ENCODE measurements around the gene LRRC74B.
"Not testable (repeated sequence)": the region's sequence is repeated elsewhere in the genome, so short reads cannot be mapped to it uniquely, and the experiment has no call there.

The LRRC74B gene, protein sequence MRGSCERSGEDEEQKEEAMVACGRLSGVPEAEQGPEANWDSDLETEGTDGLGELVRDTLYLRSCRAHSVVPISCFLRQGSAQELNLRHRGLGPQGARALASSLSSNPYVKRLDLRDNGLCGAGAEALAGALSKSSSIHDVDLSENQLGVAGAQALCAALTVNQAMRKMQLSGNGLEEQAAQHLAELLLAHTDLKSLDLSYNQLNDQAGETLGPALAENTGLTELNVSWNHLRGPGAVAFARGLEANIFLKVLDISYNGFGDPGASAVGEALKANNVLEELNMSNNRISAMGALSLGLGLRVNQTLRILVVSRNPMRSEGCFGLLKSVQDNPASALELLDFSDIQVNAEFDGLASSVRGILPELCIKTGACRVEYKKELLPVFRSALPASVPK

DNA sequence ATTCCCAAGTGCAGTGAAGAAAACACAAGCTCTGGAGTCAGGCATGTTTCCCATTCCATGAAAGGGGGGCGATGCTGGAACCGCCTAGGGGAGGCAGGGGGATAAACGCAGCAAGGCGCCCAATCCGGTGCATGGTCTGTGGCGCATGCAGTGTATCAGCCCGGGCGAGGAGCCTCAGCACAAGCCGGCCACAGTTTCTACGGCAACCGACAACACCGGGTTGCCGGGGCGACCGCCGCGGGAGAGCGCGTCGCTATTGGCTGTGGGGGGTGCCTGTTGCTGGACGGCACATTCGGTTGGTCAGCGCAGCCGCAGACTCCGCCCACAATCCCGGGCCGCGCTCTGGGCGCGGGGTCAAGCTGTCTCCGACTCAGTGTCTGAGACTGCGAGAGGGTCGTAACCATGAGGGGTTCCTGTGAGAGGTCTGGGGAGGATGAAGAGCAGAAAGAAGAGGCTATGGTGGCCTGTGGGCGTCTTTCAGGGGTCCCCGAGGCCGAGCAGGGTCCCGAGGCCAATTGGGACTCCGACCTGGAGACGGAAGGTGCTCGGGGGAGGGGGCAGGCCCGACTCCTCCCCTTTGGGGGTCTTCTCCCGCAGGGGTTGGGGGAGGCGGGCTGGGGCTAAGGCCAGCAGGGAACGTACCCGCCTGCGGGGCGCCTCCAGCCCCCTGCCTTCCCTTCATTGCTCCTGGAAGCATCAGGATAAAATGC, at the start of gene LRRC74B:
Gene LRRC74B (plus strand): TSS at position 362 of the 710 bp plus-strand sequence. CDS start 41 bp downstream, at position 403.
- DNase-seq = no peak

GRCh38 chr22:20996031-20996410, 49.7 kb upstream of the LRRC74B start:
- no peak for DNase-seq

DNA sequence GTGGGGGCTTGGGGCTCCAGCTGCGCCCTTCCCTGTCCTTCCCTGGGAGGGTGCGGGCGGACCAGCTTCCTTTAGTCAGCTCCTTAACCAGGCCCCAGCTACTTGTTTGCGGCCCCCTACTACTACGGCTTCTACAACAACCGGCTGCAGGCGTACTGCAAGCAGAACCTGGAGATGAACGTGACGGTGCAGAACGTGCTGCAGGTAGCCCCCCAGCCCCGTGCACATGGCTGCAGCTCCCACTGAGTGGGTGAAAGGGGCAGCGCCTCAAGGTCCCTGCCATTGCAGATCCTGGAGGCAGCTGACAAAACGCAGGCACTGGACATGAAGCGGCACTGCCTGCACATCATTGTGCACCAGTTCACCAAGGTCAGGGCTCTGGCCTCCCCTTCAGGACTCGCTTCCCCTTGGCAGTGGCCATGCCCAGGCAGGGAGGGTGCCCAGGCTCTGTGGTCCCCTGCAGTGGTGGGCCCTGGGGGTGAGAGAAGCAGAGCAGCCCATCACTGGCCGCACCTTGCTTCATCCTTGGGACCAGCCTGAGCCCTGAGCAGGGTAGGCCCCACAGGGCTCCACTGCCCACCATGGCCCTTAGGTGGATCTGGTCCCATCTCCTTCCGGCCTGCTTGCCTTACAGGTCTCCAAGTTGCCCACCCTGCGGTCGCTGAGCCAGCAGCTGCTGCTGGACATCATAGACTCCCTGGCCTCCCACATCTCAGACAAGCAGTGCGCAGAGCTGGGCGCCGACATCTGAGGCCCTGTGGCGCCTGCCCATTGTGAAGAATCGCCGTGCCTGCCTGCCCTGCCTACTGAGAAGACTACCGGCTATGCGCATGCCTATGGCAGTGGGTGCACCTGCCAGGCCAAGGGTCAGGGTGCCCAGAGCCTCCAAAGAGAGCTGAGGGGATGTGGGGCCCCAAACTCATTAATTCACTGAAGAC, 48.9 kb upstream of the LRRC74B start:
- DNase-seq = no peak

DNA sequence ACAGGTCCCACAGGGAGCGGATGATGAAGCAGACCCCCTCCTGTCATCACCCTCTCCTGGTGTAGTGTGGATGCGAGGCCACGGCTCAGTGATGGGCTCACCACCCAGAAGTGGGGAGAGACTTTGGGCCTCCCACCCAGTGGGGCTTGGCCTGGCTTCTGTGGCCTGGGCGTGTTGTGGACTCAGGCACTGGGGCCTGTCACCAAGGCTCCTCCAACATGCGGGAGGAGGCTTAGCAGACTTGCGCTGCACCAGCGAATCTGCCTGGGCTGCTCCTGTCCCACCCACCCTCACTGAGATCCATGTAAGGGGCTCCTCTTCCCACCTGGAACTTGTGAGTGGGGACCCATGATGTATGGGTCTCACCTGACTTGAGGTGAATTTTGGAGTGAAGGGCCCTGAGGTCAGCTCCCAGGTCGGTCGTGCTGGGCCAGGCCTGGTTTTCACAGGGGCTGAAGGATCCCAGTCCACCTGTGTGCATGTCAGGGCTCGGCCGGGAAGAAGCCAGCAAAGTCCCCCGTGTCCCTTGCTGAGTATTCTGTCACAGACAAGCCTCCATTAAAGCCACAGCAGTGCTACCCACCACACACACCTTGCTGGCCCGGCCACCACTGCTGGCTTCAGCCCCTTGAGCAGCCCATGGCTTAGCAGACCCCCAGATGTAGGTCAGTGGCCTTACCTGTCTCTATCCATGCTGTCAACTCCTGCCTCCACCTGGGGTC, 48.0 kb upstream of the LRRC74B start:
- DNase-seq = no peak

- no peak for DNase-seq
These were observed 47.1 kb upstream of the LRRC74B start for GRCh38 chr22:20998411-20999336.

- DNase-seq = no peak
These were observed 46.2 kb upstream of the LRRC74B start for GRCh38 chr22:20999350-21000206.

DNA sequence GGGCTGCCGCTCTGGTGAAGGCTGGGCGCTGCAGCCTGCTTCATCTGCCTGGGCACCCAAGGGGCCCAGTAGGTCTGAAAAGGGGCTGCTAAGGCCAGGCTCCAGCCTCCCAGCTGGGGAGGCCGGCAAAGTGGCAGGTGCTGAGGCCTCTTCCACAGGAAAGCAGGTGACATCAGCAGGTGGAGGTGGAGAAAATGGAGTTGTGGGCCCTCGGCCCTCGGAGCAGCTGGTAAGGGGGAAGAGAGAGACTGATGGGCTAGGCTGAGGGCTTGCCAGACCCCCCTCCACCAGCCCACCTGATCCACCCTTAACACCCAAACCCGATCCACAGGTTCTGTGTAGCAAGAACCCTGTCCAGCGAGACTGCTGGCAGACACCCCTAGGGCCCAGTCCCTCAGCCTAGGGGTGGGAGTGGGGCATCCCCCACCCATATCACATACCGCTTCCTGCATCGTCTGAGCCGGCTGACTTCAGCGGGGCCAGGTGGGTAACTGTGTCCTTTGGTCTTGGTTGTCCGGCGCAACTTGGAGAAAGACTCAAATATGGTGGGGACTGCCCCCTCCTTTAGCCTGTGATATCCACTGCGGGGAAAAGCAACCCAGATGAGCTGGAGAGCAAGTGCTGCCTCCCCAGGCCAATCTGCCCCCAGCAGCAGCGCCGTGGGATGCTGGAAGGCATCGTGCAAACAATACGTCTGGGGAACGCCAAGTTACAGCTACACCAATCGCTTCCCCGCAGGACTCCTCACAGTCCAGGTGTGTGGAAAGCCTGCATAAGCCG, 45.3 kb upstream of the LRRC74B start:
- no peak for DNase-seq

GRCh38 chr22:21000987-21001600, 44.7 kb upstream of the LRRC74B start:
- peak in 1 of 2 experiments; percentile 2 for DNase-seq

- DNase-seq = peak; percentile 93 to 96
These were observed 44.0 kb upstream of the LRRC74B start, which contains the start of gene THAP7 for GRCh38 chr22:21001601-21002325. THAP7 (minus strand) TSS chr22:21002118; CDS start chr22:21001911, 207 bp downstream.

GRCh38 chr22:21003782-21004181, 42.0 kb upstream of the LRRC74B start:
- DNase-seq = no peak

- not testable (repeated sequence) for DNase-seq
These were observed 36.5 kb upstream of the LRRC74B start for GRCh38 chr22:21009208-21009607.

GRCh38 chr22:21009638-21010425, 35.9 kb upstream of the LRRC74B start:
- DNase-seq = peak; percentile 66 to 72

GRCh38 chr22:21010426-21011113, 35.2 kb upstream of the LRRC74B start:
- DNase-seq = no peak

DNA sequence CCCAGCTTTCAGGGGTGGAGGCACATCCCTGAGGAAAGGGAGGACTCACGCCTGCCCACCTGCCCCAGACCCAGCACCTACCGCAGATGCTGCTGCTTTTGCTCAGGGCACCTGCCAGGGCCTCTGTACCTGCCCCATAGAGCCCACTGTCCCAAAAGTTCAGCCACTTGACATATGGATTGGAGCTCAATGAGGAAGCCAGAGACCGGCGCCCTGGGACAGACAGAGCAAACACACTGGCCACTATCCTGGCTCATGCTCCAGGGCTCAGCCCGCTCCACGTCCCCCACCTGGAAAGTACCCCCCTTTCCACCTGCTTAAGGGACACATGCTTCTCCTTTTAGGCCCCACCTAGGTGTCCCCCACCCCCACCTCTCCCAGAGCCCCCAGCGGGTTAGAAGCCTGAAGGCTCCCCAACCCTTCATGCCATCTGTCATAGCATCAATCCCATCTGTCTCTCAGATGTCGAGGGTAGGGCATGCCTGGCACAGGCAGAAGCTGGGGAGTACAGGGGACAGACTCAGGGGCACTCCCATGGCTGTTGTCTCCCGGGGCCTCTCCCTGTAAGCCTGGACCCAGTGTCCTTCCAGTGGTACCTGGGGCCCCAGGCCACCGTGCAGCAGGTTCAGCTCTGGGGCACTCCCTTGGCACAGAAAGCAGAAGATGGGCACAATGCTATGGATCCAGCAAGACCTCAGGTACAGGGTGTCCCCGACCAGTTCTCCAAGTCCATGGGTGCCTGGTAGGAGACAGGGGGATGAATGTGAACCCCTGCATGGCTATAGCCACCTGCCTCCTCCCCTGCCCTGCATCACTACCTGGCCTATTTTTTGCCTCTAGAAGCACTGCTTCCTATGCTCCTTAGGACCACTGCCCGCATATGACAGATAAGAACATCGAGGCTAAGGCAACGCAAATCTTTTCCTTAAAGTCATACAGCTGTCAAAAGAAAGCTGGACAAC, 33.0 kb upstream of the LRRC74B start:
- no peak for DNase-seq

DNA sequence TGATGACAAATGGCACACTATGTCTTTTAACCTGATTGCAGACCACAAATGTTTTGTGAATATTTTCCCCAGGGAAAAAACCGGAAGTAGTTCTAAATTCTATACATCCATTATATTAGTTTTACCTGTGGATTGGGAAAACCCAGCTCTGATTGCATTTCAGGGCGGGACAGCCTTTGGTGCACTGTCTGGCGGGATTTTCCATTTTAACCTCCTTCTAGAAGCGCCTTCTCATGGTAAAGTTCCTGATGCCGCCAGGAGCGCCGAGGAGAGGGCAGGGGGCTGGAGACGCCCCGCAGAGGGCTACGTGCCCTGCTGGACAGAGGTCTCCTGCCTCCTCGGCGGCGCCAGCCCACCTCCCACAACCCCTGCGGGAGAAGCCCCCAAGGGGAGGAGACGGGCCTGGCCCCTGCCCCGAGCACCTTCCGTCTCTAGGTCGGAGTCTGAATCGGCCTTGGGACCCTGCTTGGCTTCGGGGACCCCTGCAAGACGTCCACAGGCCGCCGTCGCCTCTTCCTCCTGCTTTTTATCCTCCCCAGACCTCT, 32.0 kb upstream of the LRRC74B start:
- no peak for DNase-seq

Measured in Kasumi-1 (cell line).